PC-9 (cell line): Measurements from ENCODE around the gene SAFB2. TPM values are rescaled to one million over a fixed set of nuclear protein-coding genes. Genes with fewer than 3 reads are reported as not detected.

Source experiments
- BruUV-seq: library from RNA; stranded (reverse); fragments of 400-500 nt; replicated peaks from 2 replicates; lab custom pipeline; 2021; lab: Mats Ljungman, UMichigan
- CTCF ChIA-PET: fragments of 300-600 bp; sonication (Branson Sonifier 250); formaldehyde crosslinking; loops from one replicate; lab custom pipeline; 2022; ENCODE audit warnings: antibody characterized with exemption; lab: Charles Lee
- POLR2A ChIA-PET: fragments of 300-600 bp; sonication (Branson Sonifier 250); formaldehyde crosslinking; loops from one replicate; lab custom pipeline; 2022; ENCODE audit warnings: antibody characterized with exemption; ENCODE audit not compliant: unreplicated experiment; lab: Charles Lee
- DNase-seq, 2 experiments: peaks; one replicate each; pipeline versions ENCODE4 v3.0.0 to v3.0.0-alpha.2; 2015 to 2022; ENCODE audit warnings: mixed read lengths in 1 of 2
- H2AFZ ChIP-seq: fragments of 200-600 bp; sonication (generic); 2 replicates; pipeline ENCODE4 v1.8.1; 2017; ENCODE audit warnings: antibody characterized with exemption
- H3F3A ChIP-seq: fragments of 200-600 bp; sonication (generic); 2 replicates; pipeline ENCODE4 v1.8.1; 2017; ENCODE audit warnings: antibody characterized with exemption, mild to moderate bottlenecking, low read depth; ENCODE audit not compliant: insufficient read depth
- H3K27ac ChIP-seq: fragments of 200-600 bp; sonication (generic); 2 replicates; pipeline ENCODE4 v1.6.1; 2016; ENCODE audit warnings: mixed run types
- H3K27me3 ChIP-seq: fragments of 200-600 bp; sonication (generic); 2 replicates; pipeline ENCODE4 v1.6.1; 2016; ENCODE audit warnings: low read depth, mixed run types; ENCODE audit not compliant: insufficient read depth
- H3K36me3 ChIP-seq: fragments of 200-600 bp; sonication (generic); 2 replicates; pipeline ENCODE4 v1.6.1; 2016; ENCODE audit warnings: low read depth, mixed run types
- H3K4me1 ChIP-seq: fragments of 200-600 bp; sonication (generic); replicated peaks from 2 replicates; pipeline ENCODE4 v1.6.1; 2016; ENCODE audit warnings: mixed run types; ENCODE audit not compliant: insufficient read depth
- H3K4me2 ChIP-seq: fragments of 200-600 bp; sonication (generic); 2 replicates; pipeline ENCODE4 v1.6.1; 2017; ENCODE audit warnings: mixed run types
- H3K4me3 ChIP-seq: fragments of 200-600 bp; sonication (generic); 2 replicates; pipeline ENCODE4 v1.6.1; 2016; ENCODE audit warnings: mixed run types
- H3K79me2 ChIP-seq: fragments of 200-600 bp; sonication (generic); 2 replicates; pipeline ENCODE4 v1.6.1; 2017; ENCODE audit warnings: low read depth, mixed run types
- H3K9me2 ChIP-seq: fragments of 200-600 bp; sonication (generic); 2 replicates; pipeline ENCODE4 v1.8.1; 2017; ENCODE audit warnings: mild to moderate bottlenecking; ENCODE audit not compliant: insufficient read depth
- H3K9me3 ChIP-seq: fragments of 200-600 bp; sonication (generic); 2 replicates; pipeline ENCODE4 v1.8.1; 2016; ENCODE audit warnings: low read depth; ENCODE audit not compliant: insufficient read depth
- H4K20me1 ChIP-seq: fragments of 200-600 bp; sonication (generic); 2 replicates; pipeline ENCODE4 v1.8.1; 2017; ENCODE audit not compliant: insufficient read depth
- CTCF ChIP-seq: fragments of 200-600 bp; sonication (generic); conservative IDR thresholded peaks from 2 replicates; pipeline ENCODE4 v1.6.1; 2017; ENCODE audit warnings: mixed run types, antibody characterized with exemption, mild to moderate bottlenecking, moderate library complexity
- EZH2 ChIP-seq: fragments of 200-600 bp; sonication (generic); IDR thresholded peaks from 2 replicates; pipeline ENCODE4 v1.8.0; 2017; ENCODE audit warnings: antibody characterized with exemption, low read depth
- intact Hi-C: fragments of 100-400 bp; cut with micrococcal nuclease; formaldehyde crosslinking; loops from one replicate; pipeline ENCODE4 v1.10.0; 2022; ENCODE audit not compliant: unreplicated experiment
- total RNA-seq: library from RNA; stranded (reverse); gene quantifications from 2 replicates; pipeline ENCODE4 v1.2.3, GENCODE V29; 2021

SAFB2 gene
- total RNA-seq, 1 experiment from 2014 or later: 43.1 TPM

- no peak for DNase-seq
- Histone ChIP-seq H3F3A (peaks cover 8% of the 10 kb centered on the region; the same call in 1 of the 2 replicates), H3K9me2 (no peaks in the 10 kb centered on the region), H3K79me2 (no peaks in the 10 kb centered on the region), H3K4me2 (no peak overlapping the region), H3K27me3 (no peaks in the 10 kb centered on the region), H2AFZ (no peak overlapping the region), H3K27ac (no peak overlapping the region), H3K4me1 (peaks cover 10% of the 10 kb centered on the region; the same call in 1 of the 2 replicates), H3K36me3 (no peaks in the 10 kb centered on the region), H4K20me1 (no peaks in the 10 kb centered on the region), H3K4me3 (no peak overlapping the region), H3K9me3 (no peaks in the 10 kb centered on the region)
- intact Hi-C loops: no loop called here
- POLR2A ChIA-PET: no interaction called here
- BruUV-seq: no TSS peak
- CTCF ChIA-PET: no interaction called here
- TF ChIP-seq EZH2 (no peak), CTCF (no peak)
Observed at GRCh38 chr19:5580161-5580571, 42.4 kb downstream of the SAFB2 start.

- Histone ChIP-seq H3K27me3 (no peaks in the 10 kb centered on the region), H2AFZ (no peak overlapping the region), H3K4me1 (peaks cover 10% of the 10 kb centered on the region; the same call in 1 of the 2 replicates), H3K27ac (no peak overlapping the region), H3K9me2 (no peaks in the 10 kb centered on the region), H3K79me2 (no peaks in the 10 kb centered on the region), H4K20me1 (no peaks in the 10 kb centered on the region), H3F3A (peaks cover 8% of the 10 kb centered on the region; the same call in 1 of the 2 replicates), H3K4me2 (no peak overlapping the region), H3K9me3 (no peaks in the 10 kb centered on the region), H3K36me3 (no peaks in the 10 kb centered on the region), H3K4me3 (no peak overlapping the region)
- ChIA-PET CTCF (no interaction called here), POLR2A (no interaction called here)
- BruUV-seq: no TSS peak
- intact Hi-C loops: loop anchor here (2.0 to 10.0 kb wide), 3 partner anchors 42 to 533 kb away; no protein-coding TSS in a partner anchor
- no peak for DNase-seq
- TF ChIP-seq CTCF: no peak
Observed at GRCh38 chr19:5579697-5580096, 42.9 kb downstream of the SAFB2 start.

- no peak overlapping the region for H3K4me3 ChIP-seq
- no TSS peak for BruUV-seq
- no peaks in the 10 kb centered on the region for H3K36me3 ChIP-seq
- peaks cover 8% of the 10 kb centered on the region; the same call in 1 of the 2 replicates for H3F3A ChIP-seq
- no peak for DNase-seq
- H3K27ac ChIP-seq: no peak overlapping the region
- H3K4me2 ChIP-seq: no peak overlapping the region
- H3K4me1 ChIP-seq: peaks cover 10% of the 10 kb centered on the region; the same call in 1 of the 2 replicates
- TF ChIP-seq EZH2 (no peak), CTCF (no peak)
- ChIA-PET CTCF (no interaction called here), POLR2A (no interaction called here)
- no peaks in the 10 kb centered on the region for H4K20me1 ChIP-seq
- no peaks in the 10 kb centered on the region for H3K27me3 ChIP-seq
- H3K9me3 ChIP-seq: no peaks in the 10 kb centered on the region
- H3K9me2 ChIP-seq: no peaks in the 10 kb centered on the region
- intact Hi-C loops: loop anchor here (2.0 to 10.0 kb wide), 3 partner anchors 42 to 532 kb away; no protein-coding TSS in a partner anchor
- H3K79me2 ChIP-seq: no peaks in the 10 kb centered on the region
- no peak overlapping the region for H2AFZ ChIP-seq
Observed at GRCh38 chr19:5579286-5579685, 43.3 kb downstream of the SAFB2 start.
